ENCODE data around the gene ADAMTS19.

Gene ADAMTS19

GRCh38 chr5:129716235-129716634 lies 256.1 kb downstream of the ADAMTS19 start:
- no peak overlapping the region for H3K4me3 ChIP-seq (ENCODE audit: low read depth, low read length)
- TF ChIP-seq, protein P1, sequence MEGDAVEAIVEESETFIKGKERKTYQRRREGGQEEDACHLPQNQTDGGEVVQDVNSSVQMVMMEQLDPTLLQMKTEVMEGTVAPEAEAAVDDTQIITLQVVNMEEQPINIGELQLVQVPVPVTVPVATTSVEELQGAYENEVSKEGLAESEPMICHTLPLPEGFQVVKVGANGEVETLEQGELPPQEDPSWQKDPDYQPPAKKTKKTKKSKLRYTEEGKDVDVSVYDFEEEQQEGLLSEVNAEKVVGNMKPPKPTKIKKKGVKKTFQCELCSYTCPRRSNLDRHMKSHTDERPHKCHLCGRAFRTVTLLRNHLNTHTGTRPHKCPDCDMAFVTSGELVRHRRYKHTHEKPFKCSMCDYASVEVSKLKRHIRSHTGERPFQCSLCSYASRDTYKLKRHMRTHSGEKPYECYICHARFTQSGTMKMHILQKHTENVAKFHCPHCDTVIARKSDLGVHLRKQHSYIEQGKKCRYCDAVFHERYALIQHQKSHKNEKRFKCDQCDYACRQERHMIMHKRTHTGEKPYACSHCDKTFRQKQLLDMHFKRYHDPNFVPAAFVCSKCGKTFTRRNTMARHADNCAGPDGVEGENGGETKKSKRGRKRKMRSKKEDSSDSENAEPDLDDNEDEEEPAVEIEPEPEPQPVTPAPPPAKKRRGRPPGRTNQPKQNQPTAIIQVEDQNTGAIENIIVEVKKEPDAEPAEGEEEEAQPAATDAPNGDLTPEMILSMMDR (IDR thresholded peaks at IDR 0.05; ENCODE audit: low read depth, low read length): no peak

DNA sequence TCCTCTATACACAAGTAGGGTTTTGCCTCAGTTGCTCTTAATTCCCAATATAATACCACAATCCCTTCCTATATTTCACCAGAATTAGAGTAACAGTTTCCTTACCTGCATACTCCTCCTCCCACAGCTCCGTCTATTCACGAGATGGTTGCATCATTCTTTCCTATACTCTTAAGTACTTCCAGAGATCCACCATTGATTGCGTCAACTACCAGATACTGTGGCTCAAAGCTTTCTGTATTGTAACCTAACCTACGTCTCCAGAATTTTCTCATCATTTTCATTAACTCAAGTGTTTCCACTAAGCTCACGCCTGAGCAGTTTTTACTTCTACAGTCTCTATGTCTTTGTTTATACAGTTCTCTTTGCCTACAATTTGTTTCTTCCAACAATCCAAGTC lies 256.6 kb downstream of the ADAMTS19 start:
- TF ChIP-seq, protein P1 (IDR thresholded peaks at IDR 0.05; ENCODE audit: low read depth, low read length): no peak

GRCh38 chr5:129717751-129718310 lies 257.7 kb downstream of the ADAMTS19 start:
- H3K4me3 ChIP-seq (ENCODE audit: low read depth, low read length): no peak overlapping the region
- TF ChIP-seq, protein P1 (IDR thresholded peaks at IDR 0.05; ENCODE audit: low read depth, low read length): no peak

More for the DNA sequence above, 256.6 kb downstream of the ADAMTS19 start:
- no peak overlapping the region for H3K4me3 ChIP-seq (ENCODE audit: low read depth, low read length)

DNA sequence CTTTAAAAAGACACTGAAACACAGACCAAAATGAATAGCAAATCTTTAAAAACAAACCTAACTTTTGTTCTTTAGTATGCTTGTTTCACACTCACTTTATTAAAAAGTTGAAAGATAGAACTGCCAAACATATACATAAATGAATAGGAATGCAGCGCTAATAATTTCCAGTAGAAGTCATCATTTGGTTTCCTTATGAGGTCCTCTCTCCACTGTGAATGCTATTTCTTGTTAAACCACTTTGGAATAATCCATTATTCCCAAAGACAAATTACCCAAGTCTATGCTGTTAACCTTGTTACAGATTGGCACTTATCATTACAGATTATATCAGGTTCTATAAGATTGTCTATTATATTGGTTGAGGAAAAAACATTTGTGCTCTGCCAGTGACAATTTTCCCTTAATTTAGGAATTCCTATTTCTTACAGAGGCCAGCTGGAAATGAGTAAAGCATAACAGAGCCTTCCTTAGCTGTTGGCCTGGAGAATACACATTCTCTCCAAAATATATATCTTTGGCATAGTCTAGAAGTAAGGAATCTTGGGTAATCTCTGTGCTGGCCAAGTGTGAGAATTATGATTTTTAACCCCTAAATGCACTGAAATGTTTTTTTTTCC lies 258.5 kb downstream of the ADAMTS19 start:
- TF ChIP-seq, protein P1 (IDR thresholded peaks at IDR 0.05; ENCODE audit: low read depth, low read length): no peak
- no peak overlapping the region for H3K4me3 ChIP-seq (ENCODE audit: low read depth, low read length)

DNA sequence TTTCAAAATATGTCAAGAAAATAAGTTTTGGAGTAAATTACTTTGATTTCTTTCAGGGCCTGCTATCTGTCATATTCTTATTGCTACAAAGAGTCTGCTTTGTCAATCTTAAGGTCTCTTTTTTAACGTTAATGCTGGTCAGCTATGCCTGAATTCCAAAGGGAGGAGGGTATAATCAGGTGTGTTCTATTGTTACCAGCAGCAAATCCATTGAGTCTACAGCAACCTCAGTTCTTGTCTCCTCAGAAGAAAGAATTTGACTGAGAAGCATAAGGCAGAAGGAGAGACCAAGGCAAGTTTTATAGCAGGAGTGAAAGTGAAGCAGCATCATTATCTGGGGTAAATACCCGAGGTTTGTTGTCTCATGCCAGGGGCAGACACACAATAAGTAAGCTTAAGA lies 264.1 kb downstream of the ADAMTS19 start:
- TF ChIP-seq, protein P1 (IDR thresholded peaks at IDR 0.05; ENCODE audit: low read depth, low read length): no peak
- H3K4me3 ChIP-seq (ENCODE audit: low read depth, low read length): no peak overlapping the region

DNA sequence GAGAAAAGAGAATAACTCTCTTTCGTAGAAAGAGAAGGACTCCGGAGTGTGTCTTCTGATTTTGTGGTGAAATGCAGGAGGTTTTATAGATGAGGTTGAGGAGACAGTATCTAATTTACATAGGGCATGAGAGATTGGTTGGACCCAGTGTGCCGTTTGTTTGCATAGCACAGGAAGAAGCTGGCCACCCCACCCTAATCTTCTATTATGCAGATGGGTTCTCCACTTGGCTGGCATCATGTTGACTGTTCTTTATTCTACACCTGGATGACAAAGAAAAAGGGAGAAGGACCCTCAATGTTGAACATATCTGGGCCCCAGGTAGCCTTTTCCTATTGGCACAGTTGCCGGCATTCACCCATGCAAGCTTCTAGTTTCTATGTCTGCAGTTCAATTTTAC lies 264.5 kb downstream of the ADAMTS19 start:
- H3K4me3 ChIP-seq (ENCODE audit: low read depth, low read length): no peak overlapping the region
- TF ChIP-seq, protein P1 (IDR thresholded peaks at IDR 0.05; ENCODE audit: low read depth, low read length): no peak

DNA sequence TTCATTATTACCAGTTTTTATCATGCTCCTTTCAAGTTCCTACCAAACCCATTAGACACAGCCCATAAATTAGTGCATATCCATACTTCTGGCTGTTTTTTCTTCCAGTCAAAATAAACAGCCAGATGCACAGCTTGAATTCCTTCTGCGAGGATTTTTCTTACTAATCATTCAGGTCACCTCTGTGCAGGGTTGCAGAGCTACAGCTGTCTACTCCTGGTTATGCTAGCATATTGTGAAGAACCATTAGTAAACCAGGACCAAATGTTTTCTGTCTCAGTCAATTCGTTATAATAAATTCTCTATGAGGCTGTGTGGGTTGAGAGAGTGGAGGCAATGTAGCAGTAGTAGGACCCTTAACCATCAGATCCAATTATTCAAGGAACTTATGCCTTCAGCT lies 279.7 kb downstream of the ADAMTS19 start:
- no peak overlapping the region for H3K4me3 ChIP-seq (ENCODE audit: low read depth, low read length)
- TF ChIP-seq, protein P1 (IDR thresholded peaks at IDR 0.05; ENCODE audit: low read depth, low read length): no peak
